ELR (cell line): ENCODE data around the gene SLC6A18.
"Not testable (repeated sequence)": the region's sequence is repeated elsewhere in the genome, so short reads cannot be mapped to it uniquely, and the experiment has no call there.

ENCODE experiments used
- DNase-seq: peaks from one replicate; pipeline ENCODE4 v3.0.0-alpha.2; 2015; ENCODE audit warnings: low read depth

SLC6A18 gene

DNA sequence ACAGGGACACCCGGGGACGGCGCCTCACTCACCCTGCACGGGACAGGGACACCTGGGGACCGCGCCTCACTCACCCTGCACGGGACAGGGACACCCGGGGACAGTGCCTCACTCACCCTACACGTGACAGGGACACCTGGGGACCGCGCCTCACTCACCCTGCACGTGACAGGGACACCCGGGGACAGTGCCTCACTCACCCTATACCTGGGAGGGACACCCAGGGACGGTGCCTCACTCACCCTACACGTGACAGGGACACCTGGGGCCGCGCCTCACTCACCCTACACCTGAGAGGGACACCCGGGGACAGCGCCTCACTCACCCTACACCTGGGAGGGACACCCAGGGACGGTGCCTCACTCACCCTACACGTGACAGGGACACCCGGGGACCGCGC is 65.8 kb downstream of the SLC6A18 start:
- not testable (repeated sequence) for DNase-seq

DNA sequence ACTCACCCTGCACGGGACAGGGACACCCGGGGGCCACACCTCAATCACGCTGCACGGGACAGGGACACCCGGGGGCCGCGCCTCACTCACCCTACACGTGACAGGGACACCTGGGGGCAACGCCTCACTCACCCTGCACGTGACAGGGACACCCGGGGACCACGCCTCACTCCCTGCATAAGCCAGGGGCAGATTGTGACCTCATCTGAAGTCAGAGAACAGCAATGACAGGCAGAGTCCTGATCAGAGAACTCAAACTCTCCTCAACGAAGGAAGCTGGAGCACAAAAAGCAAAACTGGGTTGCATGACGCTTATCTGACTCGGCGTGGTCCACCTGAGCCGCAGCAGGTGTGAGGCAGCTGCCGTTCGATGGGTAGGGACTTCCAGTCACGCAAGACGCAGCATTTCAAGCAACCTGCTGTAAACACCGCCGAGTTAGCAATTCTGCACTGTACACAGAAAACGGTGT is 66.5 kb downstream of the SLC6A18 start:
- DNase-seq = no peak

DNA sequence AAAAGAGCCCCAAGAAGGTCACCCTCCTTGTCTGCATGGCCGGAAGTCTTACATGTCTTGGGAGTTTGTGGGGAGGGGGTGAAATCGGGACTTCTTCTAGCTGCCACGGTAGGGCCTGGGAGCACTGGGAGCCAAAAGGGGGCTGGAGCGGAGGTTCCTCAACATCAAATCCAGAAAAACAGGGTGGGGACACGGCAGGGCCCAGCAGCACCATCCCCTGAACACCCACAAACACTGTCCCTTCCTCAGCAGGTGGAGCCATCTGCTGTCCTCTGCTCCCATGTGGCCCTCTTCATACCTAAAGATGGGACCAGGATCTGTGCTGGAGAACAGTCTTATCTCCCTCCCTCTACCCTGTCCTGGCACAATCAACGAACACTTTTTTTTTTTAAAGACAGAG is 67.0 kb downstream of the SLC6A18 start:
- no peak for DNase-seq

DNA sequence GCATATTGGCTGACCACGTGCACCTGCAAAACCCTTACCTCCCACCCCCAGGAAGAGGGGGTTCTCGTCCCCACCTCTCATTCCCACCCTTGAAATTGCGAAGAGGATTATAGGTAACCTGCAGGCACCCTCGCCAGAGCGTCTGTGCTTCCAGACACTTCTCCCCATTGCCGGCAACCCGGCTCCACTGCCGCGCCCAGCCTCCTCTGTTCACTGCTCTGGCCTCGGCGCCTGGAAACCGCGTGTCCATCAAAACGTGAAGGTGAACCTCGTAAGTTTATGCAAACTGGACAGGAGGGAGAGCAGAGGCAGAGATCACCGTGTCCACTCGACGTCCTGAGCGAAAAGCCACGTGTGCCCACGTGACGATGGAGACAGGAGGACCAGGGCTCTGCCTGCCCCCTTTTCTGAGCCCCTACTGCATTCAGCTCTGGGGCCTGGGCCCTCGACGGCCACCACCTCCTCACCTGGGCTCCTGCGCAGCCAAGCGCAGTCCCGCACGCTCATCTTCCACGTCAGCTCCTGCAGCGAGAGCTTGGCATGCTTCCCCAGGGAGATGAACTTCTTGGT is 67.8 kb downstream of the SLC6A18 start:
- peak; percentile 52 for DNase-seq

DNA sequence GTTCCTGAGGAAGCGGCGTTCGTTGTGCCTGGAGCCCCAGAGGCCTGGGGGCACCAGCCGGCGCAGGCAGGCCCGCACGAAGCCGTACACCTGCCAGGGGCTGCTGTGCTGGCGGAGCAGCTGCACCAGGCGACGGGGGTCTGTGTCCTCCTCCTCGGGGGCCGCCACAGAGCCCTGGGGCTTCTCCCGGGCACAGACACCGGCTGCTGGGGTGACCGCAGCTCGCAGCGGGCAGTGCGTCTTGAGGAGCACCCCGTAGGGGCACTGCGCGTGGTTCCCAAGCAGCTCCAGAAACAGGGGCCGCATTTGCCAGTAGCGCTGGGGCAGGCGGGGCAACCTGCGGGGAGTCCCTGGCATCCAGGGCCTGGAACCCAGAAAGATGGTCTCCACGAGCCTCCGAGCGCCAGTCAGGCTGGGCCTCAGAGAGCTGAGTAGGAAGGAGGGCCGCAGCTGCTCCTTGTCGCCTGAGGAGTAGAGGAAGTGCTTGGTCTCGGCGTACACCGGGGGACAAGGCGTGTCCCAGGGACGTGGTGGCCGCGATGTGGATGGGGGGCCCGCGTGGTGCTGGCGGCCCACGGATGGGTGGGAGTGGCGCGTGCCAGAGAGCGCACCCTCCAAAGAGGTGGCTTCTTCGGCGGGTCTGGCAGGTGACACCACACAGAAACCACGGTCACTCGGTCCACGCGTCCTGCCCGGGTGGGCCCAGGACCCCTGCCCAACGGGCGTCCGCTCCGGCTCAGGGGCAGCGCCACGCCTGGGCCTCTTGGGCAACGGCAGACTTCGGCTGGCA is 68.4 kb downstream of the SLC6A18 start:
- peak; percentile 49 for DNase-seq

DNA sequence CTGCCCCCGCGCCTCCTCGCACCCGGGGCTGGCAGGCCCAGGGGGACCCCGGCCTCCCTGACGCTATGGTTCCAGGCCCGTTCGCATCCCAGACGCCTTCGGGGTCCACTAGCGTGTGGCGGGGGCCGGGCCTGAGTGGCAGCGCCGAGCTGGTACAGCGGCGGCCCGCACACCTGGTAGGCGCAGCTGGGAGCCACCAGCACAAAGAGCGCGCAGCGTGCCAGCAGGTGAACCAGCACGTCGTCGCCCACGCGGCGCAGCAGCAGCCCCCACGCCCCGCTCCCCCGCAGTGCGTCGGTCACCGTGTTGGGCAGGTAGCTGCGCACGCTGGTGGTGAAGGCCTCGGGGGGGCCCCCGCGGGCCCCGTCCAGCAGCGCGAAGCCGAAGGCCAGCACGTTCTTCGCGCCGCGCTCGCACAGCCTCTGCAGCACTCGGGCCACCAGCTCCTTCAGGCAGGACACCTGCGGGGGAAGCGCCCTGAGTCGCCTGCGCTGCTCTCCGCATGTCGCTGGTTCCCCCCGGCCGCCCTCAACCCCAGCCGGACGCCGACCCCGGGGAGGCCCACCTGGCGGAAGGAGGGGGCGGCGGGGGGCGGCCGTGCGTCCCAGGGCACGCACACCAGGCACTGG is 69.1 kb downstream of the SLC6A18 start:
- DNase-seq = peak; percentile 35

DNA sequence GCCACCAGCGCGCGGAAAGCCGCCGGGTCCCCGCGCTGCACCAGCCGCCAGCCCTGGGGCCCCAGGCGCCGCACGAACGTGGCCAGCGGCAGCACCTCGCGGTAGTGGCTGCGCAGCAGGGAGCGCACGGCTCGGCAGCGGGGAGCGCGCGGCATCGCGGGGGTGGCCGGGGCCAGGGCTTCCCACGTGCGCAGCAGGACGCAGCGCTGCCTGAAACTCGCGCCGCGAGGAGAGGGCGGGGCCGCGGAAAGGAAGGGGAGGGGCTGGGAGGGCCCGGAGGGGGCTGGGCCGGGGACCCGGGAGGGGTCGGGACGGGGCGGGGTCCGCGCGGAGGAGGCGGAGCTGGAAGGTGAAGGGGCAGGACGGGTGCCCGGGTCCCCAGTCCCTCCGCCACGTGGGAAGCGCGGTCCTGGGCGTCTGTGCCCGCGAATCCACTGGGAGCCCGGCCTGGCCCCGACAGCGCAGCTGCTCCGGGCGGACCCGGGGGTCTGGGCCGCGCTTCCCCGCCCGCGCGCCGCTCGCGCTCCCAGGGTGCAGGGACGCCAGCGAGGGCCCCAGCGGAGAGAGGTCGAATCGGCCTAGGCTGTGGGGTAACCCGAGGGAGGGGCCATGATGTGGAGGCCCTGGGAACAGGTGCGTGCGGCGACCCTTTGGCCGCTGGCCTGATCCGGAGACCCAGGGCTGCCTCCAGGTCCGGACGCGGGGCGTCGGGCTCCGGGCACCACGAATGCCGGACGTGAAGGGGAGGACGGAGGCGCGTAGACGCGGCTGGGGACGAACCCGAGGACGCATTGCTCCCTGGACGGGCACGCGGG is 69.9 kb downstream of the SLC6A18 start, which contains the start of gene TERT:
TSS of gene TERT (minus strand) at position 234 of the 815 bp plus-strand sequence. CDS start at position 155, 79 bp downstream.
- peak; percentile 26 for DNase-seq

DNA sequence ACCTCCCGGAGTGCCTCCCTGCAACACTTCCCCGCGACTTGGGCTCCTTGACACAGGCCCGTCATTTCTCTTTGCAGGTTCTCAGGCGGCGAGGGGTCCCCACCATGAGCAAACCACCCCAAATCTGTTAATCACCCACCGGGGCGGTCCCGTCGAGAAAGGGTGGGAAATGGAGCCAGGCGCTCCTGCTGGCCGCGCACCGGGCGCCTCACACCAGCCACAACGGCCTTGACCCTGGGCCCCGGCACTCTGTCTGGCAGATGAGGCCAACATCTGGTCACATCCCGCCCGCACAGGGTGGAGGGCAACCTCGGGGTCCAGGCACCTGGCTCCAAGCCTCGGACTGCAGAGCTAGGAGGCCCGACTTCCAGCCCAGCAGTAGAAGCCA is 70.5 kb downstream of the SLC6A18 start:
- no peak for DNase-seq
